H9 (cell line): Measurements from ENCODE around the gene TST. TPM values are rescaled to one million over a fixed set of nuclear protein-coding genes. Genes with fewer than 3 reads are reported as not detected.

Experiments
- DNase-seq: peaks from one replicate; pipeline ENCODE4 v3.0.0-alpha.2; 2017
- H2AFZ ChIP-seq: one replicate; pipeline ENCODE4 v1.6.1; 2013; ENCODE audit warnings: mild to moderate bottlenecking, low read length, control low read depth, moderate library complexity
- H2AK5ac ChIP-seq: 2 replicates; pipeline ENCODE4 v1.6.1; 2013; ENCODE audit warnings: low read length, control low read depth, mixed read lengths; ENCODE audit not compliant: insufficient read length
- H2BK120ac ChIP-seq: one replicate; pipeline ENCODE4 v1.6.1; 2013; ENCODE audit warnings: low read depth, mild to moderate bottlenecking, low read length, control low read depth, inconsistent platforms; ENCODE audit not compliant: poor library complexity, severe bottlenecking
- H2BK12ac ChIP-seq: 2 replicates; pipeline ENCODE4 v1.6.1; 2013; ENCODE audit warnings: low read length, control low read depth, mixed read lengths, low read depth; ENCODE audit not compliant: insufficient read length
- H2BK15ac ChIP-seq: 2 replicates; pipeline ENCODE4 v1.6.1; 2013; ENCODE audit warnings: low read depth, low read length, control low read depth
- H2BK20ac ChIP-seq: one replicate; pipeline ENCODE4 v1.6.1; 2013; ENCODE audit warnings: low read depth, mild to moderate bottlenecking, low read length, control low read depth, inconsistent platforms; ENCODE audit not compliant: poor library complexity, severe bottlenecking
- H2BK5ac ChIP-seq: 2 replicates; pipeline ENCODE4 v1.6.1; 2013; ENCODE audit warnings: low read length, control low read depth, mixed read lengths; ENCODE audit not compliant: insufficient read length
- H3K14ac ChIP-seq: 2 replicates; pipeline ENCODE4 v1.6.1; 2013; ENCODE audit warnings: low read length, control low read depth; ENCODE audit not compliant: insufficient read depth
- H3K18ac ChIP-seq: 2 replicates; pipeline ENCODE4 v1.6.1; 2013; ENCODE audit warnings: low read depth, mild to moderate bottlenecking, mixed read lengths, low read length, control low read depth; ENCODE audit not compliant: insufficient read length
- H3K23ac ChIP-seq: 2 replicates; pipeline ENCODE4 v1.6.1; 2013; ENCODE audit warnings: low read length, control low read depth, mixed read lengths, low read depth; ENCODE audit not compliant: insufficient read length
- H3K23me2 ChIP-seq: 2 replicates; pipeline ENCODE4 v1.6.1; 2013; ENCODE audit warnings: low read depth, mild to moderate bottlenecking, mixed read lengths, low read length, control low read depth; ENCODE audit not compliant: insufficient read length, poor library complexity, severe bottlenecking
- H3K27ac ChIP-seq: 2 replicates; pipeline ENCODE4 v1.5.1; 2013; ENCODE audit warnings: low read length, control low read depth, mixed read lengths, low read depth; ENCODE audit not compliant: insufficient read length
- H3K27me3 ChIP-seq: 2 replicates; pipeline ENCODE4 v1.6.1; 2013; ENCODE audit warnings: low read length, control low read depth, inconsistent platforms; ENCODE audit not compliant: insufficient read depth
- H3K4ac ChIP-seq: 2 replicates; pipeline ENCODE4 v1.6.1; 2013; ENCODE audit warnings: low read depth, mild to moderate bottlenecking, control low read depth, inconsistent platforms, low read length, moderate library complexity
- H3K4me1 ChIP-seq: 2 replicates; pipeline ENCODE4 v1.6.1; 2013; ENCODE audit warnings: low read length, control low read depth, inconsistent platforms; ENCODE audit not compliant: insufficient read depth
- H3K4me2 ChIP-seq: 2 replicates; pipeline ENCODE4 v1.6.1; 2013; ENCODE audit warnings: low read length, control low read depth, mixed read lengths; ENCODE audit not compliant: insufficient read length, insufficient read depth
- H3K56ac ChIP-seq: 2 replicates; pipeline ENCODE4 v1.6.1; 2013; ENCODE audit warnings: low read depth, mild to moderate bottlenecking, mixed read lengths, low read length, control low read depth; ENCODE audit not compliant: insufficient read length
- H3K79me1 ChIP-seq: 2 replicates; pipeline ENCODE4 v1.6.1; 2013; ENCODE audit warnings: low read depth, mild to moderate bottlenecking, moderate library complexity, low read length, control low read depth, inconsistent platforms; ENCODE audit not compliant: insufficient read depth, poor library complexity, severe bottlenecking
- H3K79me2 ChIP-seq: 2 replicates; pipeline ENCODE4 v1.6.1; 2013; ENCODE audit warnings: low read length, control low read depth, inconsistent platforms; ENCODE audit not compliant: insufficient read depth
- H3K9ac ChIP-seq: 2 replicates; pipeline ENCODE4 v1.6.1; 2013; ENCODE audit warnings: low read length, control low read depth, mixed read lengths; ENCODE audit not compliant: insufficient read length; ENCODE audit errors: extremely low read depth
- H3K9me3 ChIP-seq: one replicate; pipeline ENCODE4 v1.6.1; 2013; ENCODE audit warnings: low read depth, low read length, inconsistent platforms; ENCODE audit not compliant: control insufficient read depth
- H3T11ph ChIP-seq: one replicate; pipeline ENCODE4 v1.6.1; 2013; ENCODE audit warnings: mild to moderate bottlenecking, low read length, control low read depth, inconsistent platforms
- H4K20me1 ChIP-seq: one replicate; pipeline ENCODE4 v1.6.1; 2013; ENCODE audit not compliant: control insufficient read depth, insufficient read length, insufficient read depth
- H4K5ac ChIP-seq: 2 replicates; pipeline ENCODE4 v1.6.1; 2013; ENCODE audit warnings: low read depth, mild to moderate bottlenecking, mixed read lengths, low read length, control low read depth; ENCODE audit not compliant: insufficient read length
- H4K8ac ChIP-seq: replicated peaks from 2 replicates; pipeline ENCODE4 v1.6.1; 2013; ENCODE audit warnings: low read length, control low read depth, mixed read lengths, low read depth; ENCODE audit not compliant: insufficient read length
- H4K91ac ChIP-seq: 2 replicates; pipeline ENCODE4 v1.6.1; 2013; ENCODE audit warnings: low read depth, mild to moderate bottlenecking, moderate library complexity, mixed read lengths, low read length, control low read depth; ENCODE audit not compliant: insufficient read length
- H3K27ac Mint-ChIP-seq, 3 experiments: 2 replicates in 2 of 3; 3 replicates in 1 of 3; pipeline ENCODE4 v1.8.0; 2020 to 2021; ENCODE audit warnings: mixed read lengths in 3 of 3, mild to moderate bottlenecking in 1 of 3, moderate library complexity in 1 of 3
- H3K27me3 Mint-ChIP-seq: 2 replicates; pipeline ENCODE4 v1.8.0; 2021; ENCODE audit warnings: low read depth, mild to moderate bottlenecking, moderate library complexity, mixed read lengths
- H3K36me3 Mint-ChIP-seq, 3 experiments: 2 replicates in 2 of 3; 3 replicates in 1 of 3; pipeline ENCODE4 v1.8.0; 2020 to 2021; ENCODE audit warnings: low read depth in 3 of 3, mixed read lengths in 3 of 3; ENCODE audit not compliant: insufficient read depth in 1 of 3
- H3K4me1 Mint-ChIP-seq, 2 experiments: 2 replicates each; pipeline ENCODE4 v1.8.0; 2020; ENCODE audit warnings: mixed read lengths in 2 of 2
- H3K4me3 Mint-ChIP-seq, 2 experiments: 2 replicates in 1 of 2; 3 replicates in 1 of 2; pipeline ENCODE4 v1.8.0; 2020 to 2021; ENCODE audit warnings: mild to moderate bottlenecking in 2 of 2, mixed read lengths in 2 of 2, moderate library complexity in 1 of 2
- H3K9me3 Mint-ChIP-seq, 2 experiments: 2 replicates in 1 of 2; 3 replicates in 1 of 2; pipeline ENCODE4 v1.8.0; 2020; ENCODE audit warnings: mild to moderate bottlenecking in 2 of 2, mixed read lengths in 2 of 2, moderate library complexity in 1 of 2
- WGBS: extraction: QIAGEN DNeasy Blood & Tissue Kit; methylation state at CpG from one replicate; pipeline ENCODE4 v1.1.7; 2013; ENCODE audit warnings: missing lambda C conversion rate, low lambda C conversion rate, mixed read lengths; ENCODE audit not compliant: insufficient read length; ENCODE audit errors: extremely low coverage; 5-methylcytosine and 5-hydroxymethylcytosine counted together
- total RNA-seq: library from RNA; stranded (reverse); gene quantifications from 2 replicates; pipeline ENCODE4 v1.2.1, GENCODE V29; 2021
- TF ChIP-seq, protein P1 (sequence below): fragments of 200-600 bp; sonication (generic); conservative IDR thresholded peaks from 3 replicates; pipeline ENCODE4 v1.8.0; 2021; ENCODE audit warnings: antibody characterized with exemption, mild to moderate bottlenecking

Gene TST
- total RNA-seq, 1 experiment from 2014 or later = 31.9 TPM

GRCh38 chr22:37030560-37031281 lies 11.5 kb upstream of the TST start:
- H3K27me3 Mint-ChIP-seq = peaks cover 5% of the 10 kb centered on the region; the same call in 1 of the 2 replicates
- H3K79me1 ChIP-seq = no peaks in the 10 kb centered on the region
- H3T11ph ChIP-seq = no peak overlapping the region
- H3K79me2 ChIP-seq = no peaks in the 10 kb centered on the region
- no peak overlapping the region for H2BK120ac ChIP-seq
- H3K4me2 ChIP-seq = no peak overlapping the region
- WGBS = no CpG with 5 or more reads among the region's 14 CpGs
- H3K23ac ChIP-seq = no peak overlapping the region
- H2BK12ac ChIP-seq = no peak overlapping the region
- no peaks in the 10 kb centered on the region for H3K23me2 ChIP-seq
- H3K36me3 Mint-ChIP-seq = peaks cover 9 to 42% (median 31%) of the 10 kb centered on the region in 3 experiments; a peak in 6 of 7 replicates
- no peaks in the 10 kb centered on the region for H3K9me3 Mint-ChIP-seq
- no peak overlapping the region for H2AFZ ChIP-seq
- H4K20me1 ChIP-seq = peaks cover 3% of the 10 kb centered on the region
- no peak overlapping the region for H3K4ac ChIP-seq
- no peak overlapping the region for H4K5ac ChIP-seq
- peaks cover 34 to 36% of the 10 kb centered on the region in 2 experiments for H3K4me1 Mint-ChIP-seq
- no peaks in the 10 kb centered on the region for H3K27me3 ChIP-seq
- TF ChIP-seq, protein P1, sequence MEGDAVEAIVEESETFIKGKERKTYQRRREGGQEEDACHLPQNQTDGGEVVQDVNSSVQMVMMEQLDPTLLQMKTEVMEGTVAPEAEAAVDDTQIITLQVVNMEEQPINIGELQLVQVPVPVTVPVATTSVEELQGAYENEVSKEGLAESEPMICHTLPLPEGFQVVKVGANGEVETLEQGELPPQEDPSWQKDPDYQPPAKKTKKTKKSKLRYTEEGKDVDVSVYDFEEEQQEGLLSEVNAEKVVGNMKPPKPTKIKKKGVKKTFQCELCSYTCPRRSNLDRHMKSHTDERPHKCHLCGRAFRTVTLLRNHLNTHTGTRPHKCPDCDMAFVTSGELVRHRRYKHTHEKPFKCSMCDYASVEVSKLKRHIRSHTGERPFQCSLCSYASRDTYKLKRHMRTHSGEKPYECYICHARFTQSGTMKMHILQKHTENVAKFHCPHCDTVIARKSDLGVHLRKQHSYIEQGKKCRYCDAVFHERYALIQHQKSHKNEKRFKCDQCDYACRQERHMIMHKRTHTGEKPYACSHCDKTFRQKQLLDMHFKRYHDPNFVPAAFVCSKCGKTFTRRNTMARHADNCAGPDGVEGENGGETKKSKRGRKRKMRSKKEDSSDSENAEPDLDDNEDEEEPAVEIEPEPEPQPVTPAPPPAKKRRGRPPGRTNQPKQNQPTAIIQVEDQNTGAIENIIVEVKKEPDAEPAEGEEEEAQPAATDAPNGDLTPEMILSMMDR = peak; percentile 48
- H3K14ac ChIP-seq = no peak overlapping the region
- H3K27ac ChIP-seq = no peak overlapping the region
- no peak overlapping the region for H4K91ac ChIP-seq
- no peak overlapping the region for H3K9ac ChIP-seq
- H4K8ac ChIP-seq = no peak overlapping the region
- H3K56ac ChIP-seq = no peak overlapping the region
- no peak overlapping the region for H2AK5ac ChIP-seq
- no peak overlapping the region for H3K18ac ChIP-seq
- H3K4me1 ChIP-seq = no peaks in the 10 kb centered on the region; the same call in 1 of the 2 replicates
- peak overlapping the region in 2 of 3 experiments; percentile 68 to 93; a peak in 3 of 7 replicates for H3K27ac Mint-ChIP-seq
- no peaks in the 10 kb centered on the region for H3K9me3 ChIP-seq
- H3K4me3 Mint-ChIP-seq = no peak overlapping the region
- no peak overlapping the region for H2BK15ac ChIP-seq
- H2BK5ac ChIP-seq = no peak overlapping the region
- DNase-seq = no peak
- H2BK20ac ChIP-seq = no peak overlapping the region
